HG03175 (cell line): ENCODE measurements around the gene SLC30A7.
"Not testable (repeated sequence)": the region's sequence is repeated elsewhere in the genome, so short reads cannot be mapped to it uniquely, and the experiment has no call there.

Source experiments
- ATAC-seq: cut with Tn5 transposase; IDR thresholded peaks from one replicate; pipeline ENCODE4 v1.9.1; 2021; ENCODE audit warnings: mild to moderate bottlenecking, moderate library complexity; ENCODE audit not compliant: unreplicated experiment

The SLC30A7 gene

DNA sequence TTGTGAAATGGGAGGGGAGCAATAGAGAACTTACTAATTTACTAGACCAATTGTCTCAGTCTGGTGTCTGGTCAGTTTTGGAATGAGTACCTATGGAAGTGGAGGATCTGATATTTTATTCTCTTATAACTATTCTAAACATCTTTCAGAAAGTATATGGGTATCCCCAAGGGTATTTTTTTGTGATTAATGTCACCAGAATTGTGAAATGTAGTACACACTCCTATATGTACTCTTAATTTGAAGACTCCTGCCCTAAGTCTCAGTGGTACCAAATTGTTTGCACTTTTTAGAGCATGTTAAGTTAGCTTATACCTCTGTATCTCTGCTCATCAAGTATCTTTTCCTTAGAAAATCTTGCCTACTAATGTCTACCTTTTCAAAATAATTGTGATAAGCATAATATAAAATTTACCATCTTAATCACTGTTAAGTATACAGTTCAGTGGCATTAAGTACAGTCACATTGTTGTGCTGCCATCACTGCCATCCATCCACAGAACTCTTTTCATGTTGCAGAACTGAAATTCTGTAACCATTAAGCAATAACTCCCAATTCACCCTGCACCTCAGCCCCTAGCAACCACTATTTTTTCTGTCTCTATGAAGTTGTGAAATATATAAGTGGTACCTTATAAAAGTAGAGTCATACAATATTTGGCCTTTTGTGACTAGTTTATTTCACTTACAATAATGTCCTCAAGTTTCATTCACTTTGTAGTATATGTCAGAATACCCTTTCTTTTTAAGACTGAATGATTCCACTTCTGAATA lies 40.5 kb downstream of the SLC30A7 start:
- no peak for ATAC-seq

DNA sequence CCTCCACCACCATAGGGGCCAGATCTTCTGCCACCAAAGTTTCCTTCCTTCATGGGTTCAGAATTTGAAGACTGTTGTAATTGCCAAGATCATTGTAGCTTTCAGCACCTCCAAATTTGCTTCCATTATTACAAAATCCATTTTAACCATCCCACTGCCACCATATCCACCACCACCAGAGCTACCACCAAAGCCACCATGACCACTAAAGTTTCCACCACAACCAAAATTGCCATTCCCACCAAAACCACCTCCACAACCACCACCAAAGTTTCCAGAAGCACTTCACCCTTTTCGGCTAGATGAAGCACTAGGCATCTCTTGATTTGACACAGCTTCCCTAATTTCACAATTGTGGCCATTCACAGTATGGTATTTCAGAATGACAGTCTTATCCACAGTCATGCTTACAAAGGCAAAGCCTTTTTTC lies 45.2 kb downstream of the SLC30A7 start:
- no peak for ATAC-seq

DNA sequence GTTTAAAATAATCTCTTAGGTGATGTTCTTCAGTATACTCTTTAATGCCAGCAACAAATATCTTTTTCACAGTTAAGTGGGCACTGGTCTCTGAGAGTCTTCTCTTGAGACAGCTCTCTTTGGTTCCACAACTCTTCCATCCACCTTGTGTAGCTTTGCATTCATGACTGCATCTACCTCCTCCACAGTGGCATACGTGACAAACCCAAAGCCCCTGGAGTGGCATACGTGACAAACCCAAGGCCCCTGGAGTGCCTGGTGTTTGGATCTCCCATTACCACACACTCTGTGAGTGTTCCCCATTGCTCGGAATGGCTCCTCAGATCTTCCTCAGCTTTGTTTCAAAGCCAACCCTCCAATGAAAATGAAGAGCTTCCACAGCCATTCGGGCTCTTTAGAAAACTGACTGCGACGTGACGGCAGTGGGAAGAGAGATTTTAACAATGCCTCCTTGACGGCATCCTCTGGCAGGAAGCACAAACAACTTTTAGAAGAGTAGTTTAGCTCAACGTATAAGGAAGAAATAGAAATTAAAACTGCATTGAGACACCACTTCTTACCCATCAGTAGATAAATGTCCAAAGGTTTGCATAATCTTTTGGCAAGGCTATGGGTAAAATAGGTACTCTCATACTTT lies 45.8 kb downstream of the SLC30A7 start:
- ATAC-seq: no peak

DNA sequence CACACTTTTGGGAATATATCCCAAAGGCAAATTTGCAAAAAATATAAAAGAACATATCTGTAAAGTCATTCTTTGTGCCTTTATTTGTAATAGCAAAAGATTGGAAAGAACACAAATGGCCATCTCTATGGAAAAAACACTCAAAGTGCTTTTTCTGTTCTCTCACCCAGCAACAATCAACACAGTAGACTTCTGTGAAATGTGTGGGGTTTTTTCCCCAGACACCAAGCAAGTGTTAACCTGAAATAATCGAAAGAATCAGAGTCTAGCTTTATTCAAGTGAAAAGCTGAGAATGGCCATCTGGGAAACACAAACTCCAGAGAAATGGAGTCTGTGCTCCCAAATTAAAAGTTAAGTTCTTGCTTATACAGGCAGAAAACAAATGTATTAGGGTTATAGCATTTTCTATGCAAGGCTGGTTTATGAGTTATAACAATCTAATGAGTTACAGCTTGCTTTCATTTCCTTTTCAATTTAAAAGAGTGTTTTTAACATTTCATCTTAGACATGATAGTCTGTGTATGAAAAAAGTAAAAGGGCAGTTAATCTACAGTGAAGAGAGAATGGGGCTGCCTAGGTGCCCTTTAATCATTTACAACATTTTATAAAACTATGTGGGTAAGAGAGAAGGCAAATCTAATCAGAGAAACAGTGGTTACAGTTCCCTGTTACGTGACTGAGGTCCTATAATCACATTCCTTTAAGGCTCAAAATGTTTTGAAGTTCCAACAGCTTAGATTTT lies 46.6 kb downstream of the SLC30A7 start:
- ATAC-seq: no peak

DNA sequence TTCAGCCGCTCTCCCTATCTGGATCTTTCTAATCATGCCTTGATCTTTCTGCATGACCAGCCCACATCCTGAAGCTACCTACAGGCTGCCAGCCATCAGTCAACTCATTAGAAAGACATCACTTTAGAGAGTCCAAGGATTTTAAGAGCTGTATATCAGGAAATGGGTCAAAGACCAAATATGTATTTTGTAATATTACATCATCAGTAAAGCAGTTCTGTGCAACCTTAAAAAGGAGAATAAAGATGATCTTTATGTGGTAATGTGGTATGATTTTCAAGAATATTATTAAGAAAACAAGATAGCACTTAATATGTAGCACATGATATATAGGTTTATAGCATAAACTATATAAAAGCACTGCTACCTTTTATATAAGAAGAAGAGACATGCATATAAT lies 47.6 kb downstream of the SLC30A7 start:
- ATAC-seq: no peak

DNA sequence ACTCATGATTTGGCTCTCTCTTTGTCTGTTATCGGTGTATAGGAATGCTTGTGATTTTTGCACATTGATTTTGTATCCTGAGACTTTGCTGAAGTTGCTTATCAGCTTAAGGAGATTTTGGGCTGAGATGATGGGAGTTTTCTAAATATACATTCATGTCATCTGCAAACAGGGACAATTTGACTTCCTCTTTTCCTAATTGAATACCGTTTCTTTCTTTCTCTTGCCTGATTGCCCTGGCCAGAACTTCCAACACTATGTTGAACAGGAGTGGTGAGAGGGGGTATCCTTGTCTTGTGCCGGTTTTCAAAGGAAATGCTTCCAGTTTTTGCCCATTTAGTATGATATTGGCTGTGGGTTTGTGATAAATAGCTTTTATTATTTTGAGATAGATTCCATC lies 50.2 kb downstream of the SLC30A7 start:
- not testable (repeated sequence) for ATAC-seq

DNA sequence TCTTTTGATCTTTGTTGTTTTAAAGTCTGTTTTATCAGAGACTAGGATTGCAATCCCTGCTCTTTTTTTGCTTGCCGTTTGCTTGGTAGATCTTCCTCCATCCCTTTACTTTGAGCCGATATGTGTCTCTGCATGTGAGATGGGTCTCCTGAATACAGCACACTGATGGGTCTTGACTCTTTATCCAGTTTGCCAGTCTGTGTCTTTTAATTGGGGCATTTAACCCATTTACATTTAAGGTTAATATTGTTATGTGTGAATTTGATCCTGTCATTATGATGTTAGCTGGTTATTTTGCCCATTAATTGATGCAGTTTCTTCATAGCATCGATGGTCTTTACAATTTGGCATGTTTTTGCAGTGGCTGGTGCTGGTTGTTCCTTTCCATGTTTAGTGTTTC lies 51.9 kb downstream of the SLC30A7 start:
- ATAC-seq: not testable (repeated sequence)

DNA sequence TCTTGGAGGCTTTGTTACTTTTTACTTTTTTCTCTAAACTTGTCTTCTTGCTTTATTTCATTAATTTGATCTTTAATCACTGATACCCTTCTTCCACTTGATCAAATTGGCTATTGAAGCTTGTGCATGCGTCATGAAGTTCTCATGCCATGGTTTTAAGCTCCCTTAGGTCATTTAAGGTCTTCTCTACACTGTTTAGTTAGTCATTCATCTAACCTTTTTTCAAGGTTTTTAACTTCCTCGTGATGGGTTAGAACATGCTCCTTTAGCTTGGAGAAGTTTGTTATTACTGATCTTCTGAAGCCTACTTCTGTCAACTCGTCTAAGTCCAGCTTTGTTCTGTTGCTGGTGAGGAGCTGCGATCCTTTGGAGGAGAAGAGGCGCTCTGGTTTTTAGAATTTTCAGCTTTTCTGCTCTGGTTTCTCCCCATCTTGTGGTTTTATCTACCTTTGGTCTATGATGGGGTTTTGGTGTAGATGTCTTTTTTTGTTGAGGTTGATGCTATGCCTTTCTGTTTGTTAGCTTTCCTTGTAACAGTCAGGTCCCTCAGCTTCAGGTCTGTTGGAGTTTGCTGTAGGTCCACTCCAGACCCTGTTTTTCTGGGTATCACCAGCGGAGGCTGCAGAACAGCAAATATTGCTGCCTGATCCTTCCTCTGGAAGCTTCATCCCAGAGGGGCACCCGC lies 53.0 kb downstream of the SLC30A7 start:
- not testable (repeated sequence) for ATAC-seq

DNA sequence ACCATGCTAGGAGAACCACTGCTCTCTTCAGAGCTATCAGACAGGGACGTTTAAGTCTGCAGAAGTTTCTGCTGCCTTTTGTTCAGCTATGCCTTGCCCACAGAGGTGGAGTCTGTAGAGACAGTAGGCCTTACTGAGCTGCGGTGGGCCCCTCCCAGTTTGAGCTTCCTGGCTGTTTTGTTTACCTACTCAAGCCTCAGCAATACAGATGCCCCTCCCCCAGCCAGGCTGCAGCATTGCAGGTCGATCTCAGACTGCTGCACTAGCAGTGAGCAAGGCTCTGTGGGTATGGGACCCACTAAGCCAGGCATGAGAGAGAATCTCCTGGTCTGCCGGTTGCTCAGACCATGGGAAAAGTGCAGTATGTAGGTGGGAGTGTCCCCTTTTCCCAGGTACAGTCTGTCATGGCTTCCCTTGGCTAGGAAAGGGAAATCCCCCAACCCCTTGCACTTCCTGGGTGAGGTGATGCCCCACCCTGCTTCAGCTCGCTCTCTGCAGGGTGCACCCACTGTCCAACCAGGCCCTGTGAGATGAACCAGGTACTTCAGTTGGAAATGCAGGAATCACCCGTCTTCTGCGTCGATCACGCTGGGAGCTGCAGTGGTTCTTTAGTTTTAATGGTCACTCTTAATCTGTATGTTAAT lies 53.7 kb downstream of the SLC30A7 start:
- ATAC-seq: peak; percentile 89

DNA sequence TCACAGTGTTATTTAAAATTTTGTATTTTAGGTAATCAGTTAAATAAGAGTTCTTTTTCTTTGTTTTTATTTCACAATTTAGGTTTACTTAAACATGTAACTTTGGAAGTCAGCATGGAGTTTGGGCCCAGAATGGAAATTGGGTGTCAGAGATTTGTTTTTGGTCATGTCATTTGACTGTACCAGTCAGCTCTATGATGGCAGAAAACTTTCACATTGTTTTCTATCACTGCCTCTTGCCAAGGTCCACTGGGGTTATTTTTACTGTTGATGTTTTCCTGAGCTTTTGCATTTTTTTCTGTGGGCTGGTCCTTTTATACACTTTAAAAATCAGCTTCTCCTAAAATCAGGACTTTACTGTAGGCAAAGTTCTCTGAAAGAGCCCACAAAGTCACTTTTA lies 54.4 kb downstream of the SLC30A7 start:
- no peak for ATAC-seq

DNA sequence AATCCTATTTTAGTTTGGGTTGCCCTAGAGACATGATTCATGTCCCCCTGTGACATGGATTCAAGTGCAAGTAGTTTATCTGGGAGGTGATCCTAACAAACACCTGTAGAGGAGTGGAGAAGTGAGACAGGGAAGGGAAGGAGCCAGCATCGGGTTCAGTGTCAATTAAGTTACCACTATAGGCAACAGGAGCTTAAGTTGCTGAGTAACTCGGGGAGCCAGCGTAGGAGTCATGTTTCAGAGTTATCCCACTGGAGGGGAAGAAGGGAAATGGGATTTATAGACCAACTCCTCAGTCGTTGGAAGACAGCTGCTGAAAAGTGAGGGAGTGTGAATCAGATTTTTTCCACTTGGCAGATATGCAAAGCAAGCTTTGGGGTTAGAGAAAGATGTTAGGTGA lies 54.9 kb downstream of the SLC30A7 start:
- no peak for ATAC-seq

DNA sequence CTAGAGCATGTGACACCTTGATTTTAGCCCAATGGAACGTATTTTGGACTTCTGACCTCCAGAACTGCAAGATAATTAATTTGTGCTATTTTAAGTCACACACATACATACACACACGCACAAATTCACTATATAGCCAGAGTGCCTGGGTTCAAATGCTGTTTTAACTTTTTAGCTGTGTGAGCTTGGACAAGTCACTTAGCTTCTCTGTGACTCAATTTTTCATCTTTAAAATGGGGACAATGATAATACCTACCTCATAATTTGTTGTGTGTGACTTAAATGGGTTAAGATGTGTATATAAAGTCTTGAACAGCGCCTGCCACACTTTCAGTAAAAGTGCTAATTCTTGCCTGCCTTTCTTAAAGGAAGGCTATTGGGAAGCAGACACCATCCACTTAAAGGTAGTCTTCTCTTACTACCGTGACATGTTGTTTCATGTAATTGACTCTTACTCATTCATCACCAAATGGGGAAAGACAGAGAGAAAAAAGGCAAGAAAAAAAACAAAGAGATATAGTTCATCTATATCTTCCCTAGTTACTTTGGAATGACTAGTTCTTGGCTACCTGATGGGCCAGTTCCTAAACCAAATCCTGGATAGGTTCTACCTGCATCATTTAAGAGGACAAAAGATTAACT lies 56.3 kb downstream of the SLC30A7 start:
- no peak for ATAC-seq

DNA sequence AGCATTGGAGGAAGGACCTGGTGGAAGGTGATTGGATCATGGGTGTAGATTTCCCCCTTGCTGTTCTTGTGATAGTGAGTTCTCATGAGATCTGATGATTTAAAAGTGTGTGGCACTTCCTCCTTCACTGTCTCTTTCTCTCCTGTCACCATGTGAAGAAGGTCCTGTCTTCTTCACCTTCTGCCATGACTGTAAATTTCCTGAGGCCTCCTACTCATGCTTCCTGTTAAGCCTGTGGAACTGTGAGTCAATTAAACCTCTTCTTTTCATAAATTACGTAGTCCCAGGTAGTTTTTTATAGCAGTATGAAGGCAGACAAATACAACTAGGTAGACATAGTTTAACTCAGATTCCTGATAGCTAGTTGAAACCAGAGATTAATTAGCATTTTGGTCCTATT lies 57.1 kb downstream of the SLC30A7 start:
- not testable (repeated sequence) for ATAC-seq

DNA sequence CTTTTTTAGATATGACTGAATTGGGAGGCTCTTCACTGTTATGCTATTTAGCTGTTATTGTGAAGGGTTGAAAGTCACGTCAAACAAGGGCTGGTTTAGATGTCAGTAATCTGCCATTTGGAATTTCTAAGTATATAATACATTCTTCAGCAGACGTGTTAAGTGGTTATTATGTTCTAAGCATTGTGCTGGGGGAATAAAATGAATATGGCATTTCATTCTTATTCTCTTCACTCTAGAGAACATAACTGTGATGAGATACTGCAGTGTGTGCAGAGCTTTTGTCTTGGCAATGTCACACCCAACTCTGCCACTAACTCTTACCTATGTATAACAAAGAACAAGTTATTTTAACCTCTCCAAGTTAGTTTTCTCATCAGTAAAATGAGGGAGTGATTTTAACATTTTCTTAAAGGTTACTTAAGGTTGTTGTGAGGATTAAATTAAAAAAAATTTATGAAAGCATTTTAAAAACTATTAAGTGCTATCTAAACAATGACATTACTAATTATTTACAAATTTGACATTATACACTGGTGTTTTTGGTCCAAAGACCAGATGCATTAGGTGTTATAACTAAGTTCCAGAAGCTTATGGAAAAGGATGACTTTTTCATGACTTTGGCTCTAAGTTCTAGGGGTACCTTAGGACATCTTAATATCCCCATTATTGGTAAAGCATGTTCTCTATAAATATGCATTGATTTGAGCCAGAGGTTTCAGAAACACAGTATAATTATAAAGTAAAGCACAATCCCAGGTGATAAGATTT lies 58.3 kb downstream of the SLC30A7 start:
- no peak for ATAC-seq

DNA sequence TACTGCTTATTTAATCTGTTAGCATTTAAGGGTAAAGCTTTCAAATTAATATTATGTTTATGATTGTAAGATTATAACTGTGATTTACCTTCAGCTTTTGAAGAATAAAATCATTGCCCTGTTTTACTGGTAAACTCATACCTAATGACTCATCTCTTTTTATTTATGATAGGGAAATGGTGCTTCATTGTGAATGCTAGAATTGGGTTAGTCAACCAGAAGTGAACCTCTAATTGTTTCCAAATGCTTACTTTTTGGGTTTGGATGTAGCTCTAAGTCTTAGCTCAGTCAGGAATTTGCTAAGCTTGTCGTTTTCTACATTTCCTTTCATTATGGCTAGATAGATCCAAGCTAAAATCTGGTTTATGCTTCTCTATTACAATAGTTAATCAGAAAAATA lies 59.4 kb downstream of the SLC30A7 start:
- no peak for ATAC-seq

DNA sequence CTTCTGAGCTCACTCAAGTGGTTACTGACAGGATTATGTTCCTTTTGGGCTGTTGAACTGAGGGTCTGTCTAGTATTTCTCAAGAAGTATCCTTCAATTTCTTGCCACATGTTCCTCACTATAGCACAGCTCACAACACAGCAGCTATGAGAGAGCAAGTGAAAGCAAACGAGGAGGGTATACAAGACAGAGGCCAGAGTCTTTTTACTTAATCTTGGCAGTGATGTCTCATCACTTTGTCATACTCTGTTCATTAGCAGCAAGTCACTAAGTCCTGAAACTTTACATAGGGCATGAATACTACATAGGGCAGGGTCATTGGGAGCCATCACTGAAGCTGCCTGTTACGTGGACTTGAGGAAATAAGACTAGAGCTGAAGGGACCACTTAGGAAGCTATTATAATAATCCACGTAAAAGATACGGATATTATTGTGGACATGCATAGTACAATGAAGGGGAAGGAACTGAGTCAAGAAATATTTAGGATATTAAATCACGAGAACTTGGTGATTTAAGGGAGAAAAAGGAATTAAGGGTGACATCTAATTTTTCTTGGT lies 63.7 kb downstream of the SLC30A7 start:
- ATAC-seq: no peak

DNA sequence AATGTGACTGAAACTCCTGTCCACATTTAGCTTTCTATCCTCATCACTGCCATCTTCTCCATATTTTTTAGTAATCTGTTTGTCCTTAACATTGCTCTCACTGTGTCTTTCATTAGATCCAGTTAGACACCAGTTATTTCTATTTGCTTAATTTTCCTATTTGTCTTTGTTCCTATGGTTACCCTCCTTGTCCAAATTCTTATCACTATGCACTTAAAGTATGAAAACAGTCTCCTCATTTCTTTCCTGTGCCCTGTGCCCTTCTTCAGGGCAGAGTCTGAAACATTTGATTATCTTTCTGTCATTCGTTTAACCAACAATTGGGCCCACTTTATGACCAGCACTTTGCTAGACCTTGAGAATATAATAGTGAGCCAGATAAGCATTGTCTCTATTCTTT lies 64.2 kb downstream of the SLC30A7 start:
- no peak for ATAC-seq

DNA sequence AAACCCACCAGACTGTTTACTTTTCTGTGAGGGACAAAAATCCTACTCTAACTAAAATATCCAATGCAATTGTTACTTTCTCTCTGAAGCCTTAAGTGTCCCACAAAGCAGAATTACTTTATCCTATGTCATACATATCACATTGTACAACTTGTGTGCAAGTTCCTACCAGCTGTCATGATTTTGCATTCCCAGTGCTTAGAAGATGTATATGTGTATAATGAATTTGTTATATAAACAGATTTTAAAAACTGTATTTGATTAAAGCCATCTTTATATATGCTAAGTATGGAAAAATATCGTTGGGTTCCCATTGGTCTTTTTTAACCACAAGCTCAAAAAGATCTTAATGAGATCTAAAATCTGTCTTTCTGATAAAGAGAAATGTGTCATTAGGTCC lies 72.7 kb downstream of the SLC30A7 start:
- no peak for ATAC-seq

DNA sequence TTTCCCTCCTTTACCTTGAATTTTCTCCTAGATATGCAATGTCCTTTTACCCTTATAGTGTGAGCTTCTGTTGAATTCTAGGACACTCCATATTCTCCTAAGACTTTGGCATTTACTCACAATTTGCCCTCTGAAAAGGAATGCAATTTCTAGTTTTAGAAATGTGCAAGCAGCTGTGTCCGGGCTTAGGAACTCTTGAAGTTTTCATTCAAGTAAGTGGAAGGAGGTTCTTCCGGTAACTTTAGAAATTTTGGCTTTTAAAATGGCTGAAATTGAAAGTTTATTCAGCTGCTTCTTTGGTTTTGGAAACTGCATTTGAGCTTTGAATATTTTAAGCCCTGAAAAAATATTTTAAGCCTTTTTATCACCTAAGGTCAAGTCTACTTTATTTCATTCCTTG lies 73.4 kb downstream of the SLC30A7 start:
- ATAC-seq: no peak
